ENCODE data around the gene HLA-DPA1.
A peak's percentile ranks its signal among the peaks of the same experiment; 100 is the strongest.

HLA-DPA1 gene

DNA sequence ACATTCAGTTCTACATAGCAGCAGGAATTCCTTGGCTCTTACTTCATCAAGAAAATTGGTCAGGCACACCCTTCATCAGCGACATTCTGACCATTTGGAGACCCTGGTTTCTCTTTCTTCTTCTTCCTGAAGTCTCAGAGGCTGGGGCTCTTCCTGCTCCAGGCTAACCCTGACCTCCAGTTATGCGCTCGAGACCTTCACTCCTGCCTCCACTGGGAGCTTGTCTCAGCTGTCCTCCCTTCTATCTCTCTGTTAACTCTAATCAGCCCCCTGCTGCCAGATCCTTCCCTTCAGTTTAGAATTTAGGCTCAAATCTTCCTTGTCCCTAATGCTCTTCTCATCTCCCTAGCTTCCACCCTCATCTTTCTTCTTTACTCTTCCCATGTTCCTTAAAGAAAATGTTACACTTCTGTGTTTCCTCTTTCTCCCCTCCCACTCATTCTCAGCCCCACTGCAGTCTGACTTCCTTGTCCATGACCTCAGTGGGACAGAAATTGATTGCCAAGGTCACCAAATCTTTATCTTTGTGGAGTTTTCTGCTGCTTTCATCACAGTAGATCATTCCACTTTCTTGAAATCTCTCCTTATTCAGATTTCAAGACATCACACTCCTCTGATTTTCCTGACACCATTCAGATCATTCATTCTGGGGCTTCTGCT, 55.6 kb downstream of the HLA-DPA1 start:
- no peak for DNase-seq (ENCODE audit: low read depth, low spot score)

GRCh38 chr6:33017018-33017417, 56.4 kb downstream of the HLA-DPA1 start:
- DNase-seq (ENCODE audit: low read depth, low spot score): no peak

DNA sequence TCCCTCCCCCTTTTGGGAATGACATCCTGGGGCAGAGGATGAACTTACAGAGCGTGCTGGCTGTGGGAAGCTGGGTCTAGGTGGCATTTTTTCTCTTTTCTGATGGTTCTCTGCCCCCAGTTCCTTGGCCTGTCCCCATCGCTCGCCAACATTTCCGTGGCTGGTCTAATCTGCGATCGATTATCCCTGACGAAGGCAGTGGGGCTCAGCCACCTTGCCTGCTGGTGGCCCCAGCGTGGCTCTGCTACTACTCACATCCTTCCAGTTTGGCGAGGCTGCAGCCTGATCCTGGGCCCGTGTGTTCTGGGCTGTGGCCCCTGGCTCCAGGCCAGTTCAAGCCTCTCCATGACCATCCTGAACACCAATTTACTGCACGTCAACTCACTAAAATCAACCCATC, 57.7 kb downstream of the HLA-DPA1 start:
- DNase-seq (ENCODE audit: low read depth, low spot score): no peak

DNA sequence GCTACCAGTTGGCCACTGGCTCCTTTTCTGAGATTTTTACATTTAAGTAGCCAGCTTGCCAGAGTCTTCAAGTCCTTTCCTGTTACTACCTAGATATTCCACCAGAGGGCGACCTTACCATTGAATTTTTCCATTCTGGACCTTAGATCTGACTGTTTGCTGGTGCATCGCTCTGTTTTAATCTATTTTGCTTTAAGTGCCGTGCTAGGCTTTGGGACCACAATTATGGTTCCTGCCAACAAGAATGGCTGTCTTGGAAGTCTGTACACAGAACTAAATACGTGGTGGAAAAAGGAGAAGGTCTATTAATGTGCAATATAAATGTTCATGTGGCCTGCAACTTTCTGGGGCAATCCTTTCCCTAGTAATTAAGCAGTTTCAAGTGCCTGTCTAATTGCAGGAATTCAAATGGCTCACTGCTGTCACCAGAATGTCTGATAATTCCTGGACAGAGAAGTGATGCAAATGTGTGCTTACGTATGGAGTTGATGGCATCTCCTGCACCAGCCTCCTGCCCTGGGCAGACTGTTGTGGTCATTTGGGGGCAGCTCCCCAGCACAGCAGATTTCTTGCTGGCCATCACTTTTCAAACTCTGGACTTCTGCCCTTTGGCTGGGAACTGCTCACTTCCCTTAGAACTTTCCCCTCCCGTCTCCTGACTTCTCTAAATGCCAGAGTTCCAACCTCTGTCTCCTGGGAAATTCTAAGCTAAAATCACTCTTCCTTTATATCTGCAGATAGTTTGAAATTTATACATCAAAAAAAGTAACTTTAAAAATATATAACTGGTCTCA, 58.4 kb downstream of the HLA-DPA1 start:
- DNase-seq (ENCODE audit: low read depth, low spot score): peak; percentile 60

Measured in brain pericyte (primary cell).